OCI-LY7 (cell line): Measurements from ENCODE around the gene ARMC7.

Experiments
- EZH2phosphoT487 ChIP-seq: fragments of 200-600 bp; sonication (generic); IDR thresholded peaks from 2 replicates; pipeline ENCODE4 v1.6.1; 2018; ENCODE audit warnings: low read depth, borderline replicate concordance, mild to moderate bottlenecking, mixed run types, antibody characterized with exemption, low read length, moderate library complexity, mixed read lengths
- TF ChIP-seq, protein P1 (sequence below): fragments of 200-600 bp; sonication (generic); conservative IDR thresholded peaks from 2 replicates; pipeline ENCODE4 v1.5.1; 2014; ENCODE audit warnings: mild to moderate bottlenecking, antibody characterized with exemption, low read length, moderate library complexity, mixed read lengths

GRCh38 chr17:75160211-75160610 is 50.4 kb downstream of the ARMC7 start:
- TF ChIP-seq EZH2phosphoT487, result no peak
- TF ChIP-seq, protein P1, sequence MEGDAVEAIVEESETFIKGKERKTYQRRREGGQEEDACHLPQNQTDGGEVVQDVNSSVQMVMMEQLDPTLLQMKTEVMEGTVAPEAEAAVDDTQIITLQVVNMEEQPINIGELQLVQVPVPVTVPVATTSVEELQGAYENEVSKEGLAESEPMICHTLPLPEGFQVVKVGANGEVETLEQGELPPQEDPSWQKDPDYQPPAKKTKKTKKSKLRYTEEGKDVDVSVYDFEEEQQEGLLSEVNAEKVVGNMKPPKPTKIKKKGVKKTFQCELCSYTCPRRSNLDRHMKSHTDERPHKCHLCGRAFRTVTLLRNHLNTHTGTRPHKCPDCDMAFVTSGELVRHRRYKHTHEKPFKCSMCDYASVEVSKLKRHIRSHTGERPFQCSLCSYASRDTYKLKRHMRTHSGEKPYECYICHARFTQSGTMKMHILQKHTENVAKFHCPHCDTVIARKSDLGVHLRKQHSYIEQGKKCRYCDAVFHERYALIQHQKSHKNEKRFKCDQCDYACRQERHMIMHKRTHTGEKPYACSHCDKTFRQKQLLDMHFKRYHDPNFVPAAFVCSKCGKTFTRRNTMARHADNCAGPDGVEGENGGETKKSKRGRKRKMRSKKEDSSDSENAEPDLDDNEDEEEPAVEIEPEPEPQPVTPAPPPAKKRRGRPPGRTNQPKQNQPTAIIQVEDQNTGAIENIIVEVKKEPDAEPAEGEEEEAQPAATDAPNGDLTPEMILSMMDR, result no peak
